Lung (tissue), 12 donors: ENCODE data around the gene MED13. TPM values are rescaled to one million over a fixed set of nuclear protein-coding genes. Genes with fewer than 3 reads are reported as not detected.
"Not testable (repeated sequence)": the region's sequence is repeated elsewhere in the genome, so short reads cannot be mapped to it uniquely, and the experiment has no call there.

Experiments used
- ATAC-seq: fragments of 200-7000 bp; cut with Tn5 transposase; one replicate; pipeline ENCODE4 v1.9.1; 2020; ENCODE audit warnings: moderate number of reproducible peaks; ENCODE audit not compliant: insufficient read depth, low FRiP score
- DNase-seq, 3 donors: peaks; one replicate each; pipeline ENCODE4 v3.0.0-alpha.2; 2013 to 2017
- H3K27ac ChIP-seq, 2 donors: one replicate each; pipeline ENCODE4 v1.5.1; 2013; ENCODE audit warnings: mild to moderate bottlenecking in 2 of 2, moderate library complexity in 2 of 2, control low read depth in 1 of 2, inconsistent platforms in 1 of 2, low read depth in 1 of 2, low read length in 1 of 2
- H3K27me3 ChIP-seq, 3 donors: one replicate each; pipeline ENCODE4 v1.5.1; 2013; ENCODE audit warnings: low read length in 2 of 3; ENCODE audit not compliant: control insufficient read depth in 3 of 3, insufficient read depth in 3 of 3
- H3K36me3 ChIP-seq, 4 donors: one replicate each; pipeline ENCODE4 v1.5.1; 2013; ENCODE audit warnings: low read length in 4 of 4, mild to moderate bottlenecking in 1 of 4, moderate library complexity in 1 of 4; ENCODE audit not compliant: control insufficient read depth in 4 of 4, insufficient read depth in 4 of 4
- H3K4me1 ChIP-seq, 5 donors: one replicate each; pipeline ENCODE4 v1.5.1; 2013; ENCODE audit warnings: low read length in 5 of 5, mild to moderate bottlenecking in 2 of 5, moderate library complexity in 1 of 5; ENCODE audit not compliant: control insufficient read depth in 5 of 5, insufficient read depth in 5 of 5
- H3K4me3 ChIP-seq: one replicate; pipeline ENCODE4 v1.5.1; 2013; ENCODE audit warnings: mild to moderate bottlenecking, control low read depth, moderate library complexity
- H3K9ac ChIP-seq, 2 donors: one replicate each; pipeline ENCODE4 v1.5.1; 2013; ENCODE audit warnings: low read length in 2 of 2, control low read depth in 1 of 2; ENCODE audit not compliant: insufficient read depth in 1 of 2
- H3K9me3 ChIP-seq, 4 donors: one replicate each; pipeline ENCODE4 v1.5.1; 2013; ENCODE audit warnings: low read length in 3 of 4, mild to moderate bottlenecking in 1 of 4, moderate library complexity in 1 of 4; ENCODE audit not compliant: control insufficient read depth in 4 of 4, insufficient read depth in 3 of 4
- WGBS, 2 donors: extraction: QIAGEN DNeasy Blood & Tissue Kit; methylation state at CpG; one replicate each; pipeline ENCODE4 v1.1.7; 2013; 5-methylcytosine and 5-hydroxymethylcytosine counted together
- polyA plus RNA-seq, 2 donors: library from polyadenylated mRNA; stranded (reverse); fragments of 200-250 nt; gene quantifications; one replicate each; pipeline ENCODE4 v1.2.1, GENCODE V29; 2013
- total RNA-seq, 2 donors: library from RNA; depleted of rRNA in 1 of 2; stranded (reverse); fragments of >200 nt in 1 of 2; gene quantifications; one replicate each; pipeline ENCODE4 v1.2.1, GENCODE V29; 2014 to 2021
- TF ChIP-seq, protein P1 (sequence below): IDR thresholded peaks from 2 replicates; pipeline ENCODE4 v1.5.1; 2012; ENCODE audit warnings: mild to moderate bottlenecking; ENCODE audit errors: control extremely low read depth, extremely low read depth
- donor health status: control.
- donor health status: control.
- donor health status: Bipolar disorder and iron deficiency.
- donor health status: healthy.
- donor health status: DM: yes; HTN: yes; CAD: no.

The MED13 gene
- total and polyA plus RNA-seq, 4 donors = 7.2 to 104 (median 38.1) TPM

GRCh38 chr17:62000186-62000585 lies 64.9 kb downstream of the MED13 start:
- 93 to 96% methylated on average over 3 of the region's 3 CpGs for WGBS, 2 donors

GRCh38 chr17:61998534-61998933 lies 66.5 kb downstream of the MED13 start:
- H3K27ac ChIP-seq, H3K4me1 ChIP-seq, H3K36me3 ChIP-seq, H3K4me3 ChIP-seq, DNase-seq, H3K9me3 ChIP-seq, H3K9ac ChIP-seq, H3K27me3 ChIP-seq, ATAC-seq: not testable (repeated sequence)
- 67 to 91% methylated on average over 4 of the region's 4 CpGs for WGBS, 2 donors

More at GRCh38 chr17:62000186-62000585, 64.9 kb downstream of the MED13 start:
- H3K27ac ChIP-seq = no peak overlapping the region
- no peaks in the 10 kb centered on the region for H3K27me3 ChIP-seq
- peaks cover 2 to 7% (median 4%) of the 10 kb centered on the region in 4 donors for H3K36me3 ChIP-seq
- ATAC-seq (no peak), DNase-seq (peak in 2 of 3 donors; percentile 35 to 48)
- H3K9me3 ChIP-seq = no peaks in the 10 kb centered on the region
- TF ChIP-seq, protein P1, sequence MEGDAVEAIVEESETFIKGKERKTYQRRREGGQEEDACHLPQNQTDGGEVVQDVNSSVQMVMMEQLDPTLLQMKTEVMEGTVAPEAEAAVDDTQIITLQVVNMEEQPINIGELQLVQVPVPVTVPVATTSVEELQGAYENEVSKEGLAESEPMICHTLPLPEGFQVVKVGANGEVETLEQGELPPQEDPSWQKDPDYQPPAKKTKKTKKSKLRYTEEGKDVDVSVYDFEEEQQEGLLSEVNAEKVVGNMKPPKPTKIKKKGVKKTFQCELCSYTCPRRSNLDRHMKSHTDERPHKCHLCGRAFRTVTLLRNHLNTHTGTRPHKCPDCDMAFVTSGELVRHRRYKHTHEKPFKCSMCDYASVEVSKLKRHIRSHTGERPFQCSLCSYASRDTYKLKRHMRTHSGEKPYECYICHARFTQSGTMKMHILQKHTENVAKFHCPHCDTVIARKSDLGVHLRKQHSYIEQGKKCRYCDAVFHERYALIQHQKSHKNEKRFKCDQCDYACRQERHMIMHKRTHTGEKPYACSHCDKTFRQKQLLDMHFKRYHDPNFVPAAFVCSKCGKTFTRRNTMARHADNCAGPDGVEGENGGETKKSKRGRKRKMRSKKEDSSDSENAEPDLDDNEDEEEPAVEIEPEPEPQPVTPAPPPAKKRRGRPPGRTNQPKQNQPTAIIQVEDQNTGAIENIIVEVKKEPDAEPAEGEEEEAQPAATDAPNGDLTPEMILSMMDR = no peak
- H3K9ac ChIP-seq = no peak overlapping the region
- H3K4me1 ChIP-seq = peaks cover 0 to 9% (median 3%) of the 10 kb centered on the region in 5 donors
- no peak overlapping the region for H3K4me3 ChIP-seq

DNA sequence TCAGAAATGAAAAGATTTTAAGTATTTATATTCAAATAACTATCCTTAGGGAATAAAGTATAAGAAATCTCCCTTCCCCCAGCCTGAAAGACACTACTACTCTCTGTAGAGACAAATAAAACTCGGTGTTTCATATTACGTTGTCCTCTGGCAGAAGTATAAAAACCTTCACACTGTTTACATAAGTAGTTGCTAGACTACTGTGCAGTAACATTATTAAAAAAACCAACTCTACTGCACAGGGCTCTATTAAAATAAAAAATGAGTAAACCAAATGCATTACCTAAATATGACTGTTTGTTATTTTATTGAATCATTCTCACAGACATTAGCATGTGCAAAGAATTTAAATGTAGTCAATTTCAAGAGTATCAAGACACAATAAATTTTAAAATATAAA lies 67.4 kb downstream of the MED13 start:
- Histone ChIP-seq H3K4me1 (peaks cover 0 to 9% (median 3%) of the 10 kb centered on the region in 5 donors), H3K36me3 (peaks cover 0 to 13% (median 5%) of the 10 kb centered on the region in 4 donors), H3K27ac (no peak overlapping the region), H3K9ac (no peak overlapping the region), H3K4me3 (no peak overlapping the region), H3K9me3 (no peaks in the 10 kb centered on the region), H3K27me3 (no peaks in the 10 kb centered on the region)
- TF ChIP-seq, protein P1 = no peak
- 27 to 60% methylated on average over 2 of the region's 2 CpGs for WGBS, 2 donors
- ATAC-seq (no peak), DNase-seq (peak in 2 of 3 donors; percentile 61 to 70)

- Histone ChIP-seq H3K27ac (no peak overlapping the region), H3K27me3 (no peaks in the 10 kb centered on the region), H3K4me1 (peaks cover 0 to 9% (median 3%) of the 10 kb centered on the region in 5 donors), H3K9me3 (no peaks in the 10 kb centered on the region), H3K36me3 (peaks cover 3 to 16% (median 5%) of the 10 kb centered on the region in 4 donors), H3K9ac (no peak overlapping the region), H3K4me3 (no peak overlapping the region)
- WGBS, 2 donors = 78 to 88% methylated on average over 4 of the region's 4 CpGs
- ATAC-seq (no peak), DNase-seq (no peak)
- TF ChIP-seq, protein P1 = no peak
Measured at GRCh38 chr17:61996916-61997605, 68.0 kb downstream of the MED13 start.
